ENCODE measurements around the gene TNIP1.

DNA sequence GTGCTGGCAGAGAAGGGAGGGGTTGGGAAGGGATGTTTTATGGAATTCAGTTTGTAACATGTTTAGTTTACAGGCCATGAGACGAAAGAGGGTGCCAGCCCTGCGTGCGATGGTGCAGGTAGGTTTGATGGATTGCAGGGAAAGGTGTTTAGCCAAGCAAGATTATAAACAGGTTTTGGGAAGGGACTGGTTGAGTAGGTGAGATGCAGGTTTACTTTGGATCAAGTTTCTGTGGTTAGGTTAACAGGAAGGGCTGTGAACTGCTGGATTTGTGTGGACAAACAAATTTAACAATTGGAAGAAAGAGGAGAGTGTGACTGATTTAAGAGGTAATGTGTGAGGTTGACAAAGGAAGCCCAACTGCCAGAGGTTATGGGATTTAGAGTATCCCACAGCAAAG is 93.1 kb downstream of the TNIP1 start:
- TF ChIP-seq, protein P1, sequence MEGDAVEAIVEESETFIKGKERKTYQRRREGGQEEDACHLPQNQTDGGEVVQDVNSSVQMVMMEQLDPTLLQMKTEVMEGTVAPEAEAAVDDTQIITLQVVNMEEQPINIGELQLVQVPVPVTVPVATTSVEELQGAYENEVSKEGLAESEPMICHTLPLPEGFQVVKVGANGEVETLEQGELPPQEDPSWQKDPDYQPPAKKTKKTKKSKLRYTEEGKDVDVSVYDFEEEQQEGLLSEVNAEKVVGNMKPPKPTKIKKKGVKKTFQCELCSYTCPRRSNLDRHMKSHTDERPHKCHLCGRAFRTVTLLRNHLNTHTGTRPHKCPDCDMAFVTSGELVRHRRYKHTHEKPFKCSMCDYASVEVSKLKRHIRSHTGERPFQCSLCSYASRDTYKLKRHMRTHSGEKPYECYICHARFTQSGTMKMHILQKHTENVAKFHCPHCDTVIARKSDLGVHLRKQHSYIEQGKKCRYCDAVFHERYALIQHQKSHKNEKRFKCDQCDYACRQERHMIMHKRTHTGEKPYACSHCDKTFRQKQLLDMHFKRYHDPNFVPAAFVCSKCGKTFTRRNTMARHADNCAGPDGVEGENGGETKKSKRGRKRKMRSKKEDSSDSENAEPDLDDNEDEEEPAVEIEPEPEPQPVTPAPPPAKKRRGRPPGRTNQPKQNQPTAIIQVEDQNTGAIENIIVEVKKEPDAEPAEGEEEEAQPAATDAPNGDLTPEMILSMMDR (IDR thresholded peaks at IDR 0.05): no peak
- TF ChIP-seq POLR2A (IDR thresholded peaks at IDR 0.05): no peak
